HL-60 (cell line): Measurements from ENCODE around the gene PRODH2.

Experiments used
- DNase-seq, 2 experiments: peaks; one replicate each; pipeline ENCODE4 v3.0.0-alpha.2; 2010 to 2020; ENCODE audit warnings: low read depth in 1 of 2, low spot score in 1 of 2
- H3K27ac ChIP-seq: fragments of 250-450 bp; sonication (Bioruptor Pico); replicated peaks from 2 replicates; pipeline ENCODE4 v1.5.1; 2020; ENCODE audit warnings: mild to moderate bottlenecking, moderate library complexity
- H3K27me3 ChIP-seq: fragments of 250-450 bp; sonication (Bioruptor Pico); 2 replicates; pipeline ENCODE4 v1.5.1; 2021; ENCODE audit warnings: mild to moderate bottlenecking, moderate library complexity; ENCODE audit not compliant: insufficient read depth, poor library complexity, severe bottlenecking
- H3K4me3 ChIP-seq: replicated peaks from 2 replicates; pipeline ENCODE4 v1.5.1; 2011; ENCODE audit warnings: mild to moderate bottlenecking, control low read depth, low read length; ENCODE audit not compliant: insufficient read depth
- CTCF ChIP-seq: IDR thresholded peaks from one replicate; pipeline ENCODE4 v1.5.1; 2011; ENCODE audit warnings: low read length, control low read depth, inconsistent platforms; ENCODE audit not compliant: insufficient read depth
- GABPA ChIP-seq: IDR thresholded peaks from 2 replicates; pipeline ENCODE4 v1.6.1; 2012; ENCODE audit warnings: low read depth
- POLR2AphosphoS5 ChIP-seq: IDR thresholded peaks from 2 replicates; pipeline ENCODE4 v1.6.1; 2012; ENCODE audit warnings: low read depth
- REST ChIP-seq: IDR thresholded peaks from 2 replicates; pipeline ENCODE4 v1.6.1; 2012; ENCODE audit warnings: low read depth; ENCODE audit not compliant: insufficient replicate concordance
- SPI1 ChIP-seq: IDR thresholded peaks from 2 replicates; pipeline ENCODE4 v1.6.1; 2012; ENCODE audit warnings: low read depth, mild to moderate bottlenecking, borderline replicate concordance

The PRODH2 gene

GRCh38 chr19:35816262-35816661, 3.6 kb upstream of the PRODH2 start:
- TF ChIP-seq SPI1: no peak
- no peak for TF ChIP-seq CTCF
- TF ChIP-seq GABPA: no peak
- TF ChIP-seq REST: no peak
- TF ChIP-seq POLR2AphosphoS5: no peak
- no peaks in the 10 kb centered on the region for H3K27me3 ChIP-seq
- no peak overlapping the region for H3K4me3 ChIP-seq
- H3K27ac ChIP-seq: no peak overlapping the region
- DNase-seq: no peak

- no peak overlapping the region for H3K4me3 ChIP-seq
- no peaks in the 10 kb centered on the region for H3K27me3 ChIP-seq
- no peak for TF ChIP-seq REST
- H3K27ac ChIP-seq: no peak overlapping the region
- no peak for DNase-seq
Observed at GRCh38 chr19:35813043-35813890, 622 bp upstream of the PRODH2 start.

GRCh38 chr19:35811317-35812219, 1.1 kb downstream of the PRODH2 start:
- Histone ChIP-seq H3K4me3 (no peak overlapping the region), H3K27me3 (no peaks in the 10 kb centered on the region), H3K27ac (no peak overlapping the region)
- no peak for DNase-seq
- TF ChIP-seq REST (no peak), CTCF (no peak)
